Tongue (tissue), 2 donors: Measurements from ENCODE around the gene OPA1. TPM values are rescaled to one million over a fixed set of nuclear protein-coding genes. Genes with fewer than 3 reads are reported as not detected.
A peak's percentile ranks its signal among the peaks of the same experiment; 100 is the strongest.

ENCODE experiments used
- DNase-seq: peaks from one replicate; pipeline ENCODE4 v3.0.0-alpha.2; 2015
- total RNA-seq: library from RNA; depleted of rRNA; stranded (reverse); fragments of >200 nt; gene quantifications from one replicate; pipeline ENCODE4 v1.2.3, GENCODE V29; 2014

Gene OPA1, protein sequence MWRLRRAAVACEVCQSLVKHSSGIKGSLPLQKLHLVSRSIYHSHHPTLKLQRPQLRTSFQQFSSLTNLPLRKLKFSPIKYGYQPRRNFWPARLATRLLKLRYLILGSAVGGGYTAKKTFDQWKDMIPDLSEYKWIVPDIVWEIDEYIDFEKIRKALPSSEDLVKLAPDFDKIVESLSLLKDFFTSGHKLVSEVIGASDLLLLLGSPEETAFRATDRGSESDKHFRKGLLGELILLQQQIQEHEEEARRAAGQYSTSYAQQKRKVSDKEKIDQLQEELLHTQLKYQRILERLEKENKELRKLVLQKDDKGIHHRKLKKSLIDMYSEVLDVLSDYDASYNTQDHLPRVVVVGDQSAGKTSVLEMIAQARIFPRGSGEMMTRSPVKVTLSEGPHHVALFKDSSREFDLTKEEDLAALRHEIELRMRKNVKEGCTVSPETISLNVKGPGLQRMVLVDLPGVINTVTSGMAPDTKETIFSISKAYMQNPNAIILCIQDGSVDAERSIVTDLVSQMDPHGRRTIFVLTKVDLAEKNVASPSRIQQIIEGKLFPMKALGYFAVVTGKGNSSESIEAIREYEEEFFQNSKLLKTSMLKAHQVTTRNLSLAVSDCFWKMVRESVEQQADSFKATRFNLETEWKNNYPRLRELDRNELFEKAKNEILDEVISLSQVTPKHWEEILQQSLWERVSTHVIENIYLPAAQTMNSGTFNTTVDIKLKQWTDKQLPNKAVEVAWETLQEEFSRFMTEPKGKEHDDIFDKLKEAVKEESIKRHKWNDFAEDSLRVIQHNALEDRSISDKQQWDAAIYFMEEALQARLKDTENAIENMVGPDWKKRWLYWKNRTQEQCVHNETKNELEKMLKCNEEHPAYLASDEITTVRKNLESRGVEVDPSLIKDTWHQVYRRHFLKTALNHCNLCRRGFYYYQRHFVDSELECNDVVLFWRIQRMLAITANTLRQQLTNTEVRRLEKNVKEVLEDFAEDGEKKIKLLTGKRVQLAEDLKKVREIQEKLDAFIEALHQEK
- 85.6 TPM for total RNA-seq

DNA sequence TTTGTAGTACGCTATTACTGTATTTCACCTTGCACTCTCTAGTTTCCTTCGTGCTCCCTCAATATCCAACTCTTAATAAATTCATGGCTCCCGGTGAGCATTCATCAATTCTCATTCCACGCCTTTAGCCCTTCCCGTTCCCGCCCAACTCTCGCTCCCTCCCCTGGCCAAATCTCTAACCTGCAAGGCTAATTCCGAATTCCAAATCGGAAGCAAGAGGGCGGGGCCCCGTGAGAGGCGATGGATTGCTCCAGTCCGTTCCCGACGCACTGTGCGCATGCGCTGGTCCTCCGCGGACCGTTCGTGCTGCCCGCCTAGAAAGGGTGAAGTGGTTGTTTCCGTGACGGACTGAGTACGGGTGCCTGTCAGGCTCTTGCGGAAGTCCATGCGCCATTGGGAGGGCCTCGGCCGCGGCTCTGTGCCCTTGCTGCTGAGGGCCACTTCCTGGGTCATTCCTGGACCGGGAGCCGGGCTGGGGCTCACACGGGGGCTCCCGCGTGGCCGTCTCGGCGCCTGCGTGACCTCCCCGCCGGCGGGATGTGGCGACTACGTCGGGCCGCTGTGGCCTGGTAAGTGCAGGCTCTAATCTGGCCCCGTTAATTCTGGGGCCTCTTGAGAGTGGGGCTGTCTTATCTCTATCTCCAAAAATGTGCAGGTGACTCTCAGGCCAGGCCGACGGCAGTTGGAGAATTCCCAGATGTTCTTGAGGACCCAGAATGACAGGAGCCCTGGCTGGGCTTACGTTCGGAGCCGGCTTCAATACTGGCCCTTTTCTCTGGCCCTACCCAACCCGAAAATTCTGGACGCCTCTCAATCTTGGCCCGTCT, at the start of gene OPA1:
Gene OPA1, plus strand, starts transcription at position 368 of the 827 bp plus-strand sequence. Its CDS starts 170 bp downstream, at position 538.
- peak; percentile 100 for DNase-seq

DNA sequence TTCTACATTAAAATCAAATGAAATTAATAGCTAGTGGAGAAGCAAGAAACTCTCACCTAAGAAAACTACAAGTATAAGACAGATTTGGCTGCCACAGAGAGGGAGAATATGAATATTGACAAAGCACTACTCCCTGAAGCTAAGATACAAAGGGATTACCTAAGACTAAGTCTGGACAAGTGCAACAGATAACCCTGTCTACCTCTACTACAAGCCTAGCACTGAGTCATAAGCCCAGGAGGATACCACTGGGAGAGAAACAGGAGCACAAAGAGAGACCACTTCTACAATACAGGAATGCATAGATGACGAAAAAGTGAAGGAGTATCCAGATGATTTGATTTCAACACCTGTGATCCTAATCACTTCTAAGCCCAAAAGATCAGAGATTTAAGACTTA, 48.7 kb upstream of the OPA1 start:
- DNase-seq: no peak

DNA sequence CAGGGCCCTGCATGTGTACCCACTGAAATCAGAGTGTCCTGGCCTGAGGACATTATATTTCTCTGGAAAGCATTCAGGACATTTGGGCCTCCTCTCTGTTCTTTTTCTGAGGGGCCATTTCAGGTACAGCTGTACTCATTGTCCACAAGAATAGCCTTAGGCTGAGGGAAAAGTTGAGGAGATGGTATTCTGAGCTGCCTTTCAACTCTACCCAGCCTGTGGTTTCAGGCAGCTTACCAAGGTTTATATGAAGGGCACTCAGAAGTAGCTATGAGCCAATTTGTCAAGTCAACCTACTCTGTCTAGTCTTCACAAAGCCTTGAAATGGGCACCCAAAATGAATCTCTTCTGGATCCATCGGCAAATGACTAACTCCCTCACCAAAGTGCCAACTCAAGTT, 47.7 kb upstream of the OPA1 start:
- DNase-seq: no peak

DNA sequence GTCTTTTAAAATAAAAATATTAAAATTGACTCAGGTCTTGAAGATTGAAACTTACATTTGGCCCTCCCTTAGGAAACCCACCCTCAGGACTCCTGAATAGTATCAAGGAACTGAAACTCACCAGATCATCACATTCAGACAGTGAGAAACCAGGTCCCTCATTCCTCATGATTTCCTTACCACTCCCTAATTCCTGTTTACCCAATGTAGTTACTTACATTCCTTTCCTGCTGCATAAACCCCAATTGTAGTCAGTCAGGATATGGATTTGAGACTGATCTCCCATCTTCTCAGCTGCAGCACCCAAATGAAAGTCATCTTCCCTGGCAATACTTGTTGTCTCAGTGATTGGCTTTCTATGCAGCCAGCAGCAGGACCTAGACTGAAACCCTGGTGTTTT, 46.9 kb upstream of the OPA1 start:
- DNase-seq: no peak

DNA sequence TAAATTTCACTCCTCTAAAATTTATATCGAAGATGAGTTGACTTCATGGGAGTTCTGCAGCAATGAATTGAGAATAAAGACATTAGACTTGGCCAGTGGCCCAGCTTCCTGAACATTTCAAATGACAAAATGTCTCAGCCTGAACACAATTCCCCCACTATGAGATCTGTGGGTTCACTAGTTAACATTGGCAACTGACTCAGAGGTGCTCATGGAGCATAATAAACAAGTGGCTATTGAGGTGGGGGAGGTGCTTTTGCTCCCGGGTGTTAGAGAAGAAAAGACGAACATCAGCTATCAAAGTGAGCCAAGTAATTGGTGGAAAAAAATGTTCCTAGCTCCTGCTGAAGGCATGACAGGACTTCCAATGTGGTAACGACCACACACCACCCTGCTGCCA, 44.6 kb upstream of the OPA1 start:
- DNase-seq: no peak

DNA sequence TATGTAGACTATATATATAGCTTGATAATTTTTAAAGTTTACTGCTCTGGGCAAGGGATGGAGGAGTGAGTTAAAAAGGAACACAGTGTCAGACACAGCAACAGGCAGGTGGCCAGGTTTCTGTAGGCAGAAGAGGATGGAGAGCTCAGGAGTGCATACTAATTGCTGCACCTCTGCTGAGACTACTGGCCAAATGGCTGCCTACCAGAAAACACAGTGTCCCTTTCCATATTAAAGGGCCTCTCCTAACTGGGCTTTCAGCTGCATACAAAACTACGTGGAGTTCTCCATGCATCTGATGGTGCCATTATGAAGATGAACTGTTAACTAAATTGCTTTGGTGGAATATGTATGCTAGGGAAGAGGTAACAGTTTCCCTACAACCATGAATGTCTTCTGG, 40.1 kb upstream of the OPA1 start:
- no peak for DNase-seq

DNA sequence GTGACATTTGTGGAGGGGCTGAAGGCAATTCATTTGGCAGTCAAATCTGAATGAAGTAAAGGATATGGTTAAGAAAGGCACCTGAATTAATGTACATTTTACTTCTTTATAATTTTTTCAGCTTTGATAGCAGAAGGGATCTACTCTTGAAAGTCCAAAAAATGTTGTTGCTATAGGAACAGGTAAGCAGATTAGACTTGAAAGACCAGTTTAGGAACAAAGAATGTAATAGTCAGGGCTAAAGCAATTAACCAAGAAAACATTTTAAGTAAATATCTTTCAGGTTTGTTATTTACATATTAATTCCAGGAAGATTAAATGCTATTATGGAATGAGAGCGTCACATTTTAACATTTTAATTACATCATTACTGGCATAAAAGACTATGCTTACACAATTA, 39.4 kb upstream of the OPA1 start:
- DNase-seq: no peak

DNA sequence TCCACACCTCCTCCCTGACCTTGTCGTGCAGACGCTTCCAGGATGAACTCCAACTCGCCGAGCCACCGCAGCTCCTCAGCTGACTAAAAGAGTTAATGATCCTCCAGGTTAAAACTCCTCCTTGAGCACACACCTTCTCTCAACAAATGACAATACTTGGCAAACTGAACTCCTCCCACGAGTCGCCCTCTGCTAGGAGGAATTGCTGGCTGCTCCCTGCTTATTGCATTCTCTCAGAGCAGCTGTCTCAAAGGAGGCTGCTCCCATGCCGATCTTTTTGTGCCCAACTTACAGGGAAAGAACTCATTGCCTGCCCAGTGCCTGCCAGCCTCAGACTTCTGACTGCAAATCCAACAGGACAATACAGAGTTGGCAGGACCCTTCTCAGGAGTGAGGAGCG, 38.2 kb upstream of the OPA1 start, which contains the start of gene ATP13A4:
Gene ATP13A4, minus strand, starts transcription at position 85 of the 400 bp plus-strand sequence. CDS start 96 bp downstream, outside the sequence.
- DNase-seq: peak; percentile 44

DNA sequence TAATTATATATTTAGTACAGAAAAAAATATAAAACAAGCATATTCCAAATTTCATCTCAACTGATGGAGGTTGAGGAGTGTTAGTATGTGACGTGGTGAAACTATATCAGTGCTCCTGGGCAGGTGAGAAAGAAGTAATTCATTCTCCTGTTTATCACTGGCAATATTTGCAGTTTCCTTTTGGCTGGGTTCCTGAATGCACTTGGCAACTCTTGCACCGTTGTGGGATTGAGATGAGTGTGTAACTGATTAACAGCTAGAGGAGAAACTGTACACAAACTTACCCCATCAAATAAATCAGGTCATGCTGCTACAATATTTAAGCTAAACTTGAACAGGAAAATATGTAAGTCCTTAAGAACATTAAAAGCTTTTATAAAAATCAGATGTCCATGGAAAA, 36.2 kb upstream of the OPA1 start:
- DNase-seq: no peak

DNA sequence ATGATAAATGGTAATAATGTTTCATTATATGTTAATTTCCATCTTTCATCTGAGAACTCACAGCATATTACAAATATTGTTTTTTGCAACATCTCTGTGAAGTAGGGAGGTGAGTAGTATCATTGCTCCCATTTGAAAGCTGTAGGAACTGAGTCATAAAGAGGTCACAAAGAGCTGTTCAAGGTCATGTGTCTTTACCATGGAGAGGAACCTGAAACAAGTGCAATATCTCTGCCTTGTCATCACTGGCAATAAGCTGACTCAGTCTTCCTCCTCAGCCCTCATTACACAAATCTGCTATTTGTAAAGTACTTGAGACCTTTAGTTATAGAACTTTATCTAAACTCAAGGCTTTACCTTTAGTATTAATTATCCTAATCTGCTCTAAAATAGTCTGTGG, 33.9 kb upstream of the OPA1 start:
- DNase-seq: no peak

DNA sequence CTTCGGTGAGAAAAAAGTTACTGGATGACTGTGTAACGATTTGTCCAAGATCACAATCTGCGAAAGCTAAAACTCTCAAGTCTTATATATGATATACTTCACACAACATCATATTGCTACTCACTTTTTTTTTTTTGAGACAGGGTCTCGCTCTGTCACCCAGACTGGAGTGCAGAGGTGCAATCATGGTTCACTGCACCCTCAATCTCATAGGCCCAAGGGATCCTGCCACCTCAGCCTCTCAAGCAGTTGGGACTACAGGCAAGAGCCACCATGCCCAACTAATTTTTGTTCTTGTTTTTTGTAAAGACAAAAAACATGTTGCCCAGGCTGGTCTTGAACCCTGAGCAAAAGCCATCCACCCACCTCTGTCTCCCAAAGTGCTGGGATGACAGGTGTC, 32.9 kb upstream of the OPA1 start:
- no peak for DNase-seq

DNA sequence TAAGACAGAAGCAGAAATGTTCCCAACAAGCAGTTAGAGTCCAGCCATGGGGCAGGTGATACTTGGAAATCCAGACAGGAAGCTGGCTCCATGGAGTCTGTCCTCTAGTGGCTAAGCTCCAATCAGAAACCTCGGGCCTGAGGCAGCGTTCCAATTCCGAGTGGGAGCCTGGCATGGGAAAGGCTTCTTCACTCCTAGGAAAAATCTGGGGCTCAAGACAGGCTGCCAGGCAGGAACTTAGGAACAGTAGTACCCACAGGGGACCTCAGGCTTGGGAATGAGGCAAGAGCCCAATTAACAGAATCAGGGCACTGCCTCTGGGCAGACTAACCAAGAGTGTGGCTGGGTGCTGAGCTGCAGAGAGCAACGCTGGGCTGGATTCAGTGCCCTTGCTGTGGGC, 32.1 kb upstream of the OPA1 start:
- DNase-seq: peak; percentile 29

DNA sequence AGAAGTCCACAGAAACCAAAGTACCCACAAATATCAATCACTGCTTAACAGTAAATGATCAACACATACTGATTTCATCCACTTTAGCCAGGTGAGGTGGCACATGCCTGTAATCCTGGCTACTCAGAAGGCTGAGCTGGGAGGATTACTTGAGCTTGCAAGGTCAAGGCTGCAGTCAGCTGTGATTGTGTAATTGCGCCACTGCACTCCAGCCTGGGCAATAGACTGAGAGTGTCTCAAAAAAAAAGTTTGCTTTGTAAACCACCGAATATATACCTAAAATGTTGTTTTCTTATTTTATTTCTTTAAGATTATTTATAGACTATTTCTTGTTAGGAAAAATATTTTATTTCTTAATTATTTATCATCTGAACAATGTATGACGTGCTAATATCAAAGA, 29.6 kb upstream of the OPA1 start:
- no peak for DNase-seq

DNA sequence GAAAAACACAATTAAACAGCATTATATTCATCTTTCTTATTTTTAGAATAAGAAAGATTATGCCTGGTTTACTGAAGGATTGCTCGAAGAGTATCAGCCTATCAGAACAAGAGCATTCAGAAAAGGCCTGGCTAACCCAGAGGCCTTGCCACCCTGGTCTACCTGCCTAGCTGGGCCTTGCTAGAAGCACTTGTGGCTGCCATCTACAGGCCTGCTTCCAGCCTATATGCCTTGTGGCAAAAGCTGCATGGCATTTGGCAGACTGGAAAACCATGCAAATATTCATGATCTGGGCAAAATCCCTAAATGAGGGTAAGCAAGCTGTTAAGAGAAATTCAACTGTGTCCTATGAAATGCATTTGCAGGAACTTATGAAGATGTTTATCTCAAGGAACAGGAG, 29.0 kb upstream of the OPA1 start:
- DNase-seq: no peak

DNA sequence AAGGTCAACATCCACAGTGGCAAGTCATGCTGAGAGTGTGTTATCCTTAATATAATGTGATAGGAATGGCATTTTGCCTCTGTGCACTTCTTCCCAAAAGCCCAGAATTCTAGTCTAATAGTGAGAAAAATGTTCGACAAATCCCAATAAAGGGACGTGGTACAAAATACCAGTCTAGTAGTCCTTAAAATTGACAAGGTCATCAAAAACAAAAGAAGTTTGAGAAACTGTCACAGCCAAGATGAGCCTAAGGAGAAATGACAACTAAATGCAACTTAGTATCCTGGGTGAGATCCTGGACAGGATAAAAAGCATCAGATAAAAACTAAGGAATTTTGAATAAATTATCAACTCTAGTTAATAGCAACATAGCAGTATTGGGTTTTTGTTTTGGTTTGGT, 23.9 kb upstream of the OPA1 start:
- DNase-seq: no peak

DNA sequence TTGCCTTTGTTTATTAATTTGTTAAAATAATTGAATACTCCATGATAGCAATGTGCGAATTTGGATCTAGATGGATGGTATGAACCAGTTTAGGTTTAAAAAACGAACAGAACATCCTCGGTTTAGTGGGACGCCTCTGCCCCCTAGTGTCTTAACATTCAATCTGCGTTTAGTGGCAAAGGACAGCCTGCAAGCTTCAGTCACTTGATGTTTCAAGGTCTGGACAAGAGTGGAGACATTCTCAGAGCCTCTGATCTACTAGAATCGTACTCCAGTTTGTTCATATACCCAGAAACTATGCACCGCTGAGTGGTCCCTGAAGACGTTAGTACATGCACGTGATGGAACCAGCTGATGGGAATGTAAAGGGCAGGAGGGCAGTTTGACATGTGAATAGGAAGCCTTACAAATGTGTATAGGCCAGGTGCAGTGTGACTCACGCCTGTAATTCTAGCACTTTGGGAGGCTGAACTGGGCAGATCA, 20.5 kb upstream of the OPA1 start:
- peak; percentile 86 for DNase-seq

DNA sequence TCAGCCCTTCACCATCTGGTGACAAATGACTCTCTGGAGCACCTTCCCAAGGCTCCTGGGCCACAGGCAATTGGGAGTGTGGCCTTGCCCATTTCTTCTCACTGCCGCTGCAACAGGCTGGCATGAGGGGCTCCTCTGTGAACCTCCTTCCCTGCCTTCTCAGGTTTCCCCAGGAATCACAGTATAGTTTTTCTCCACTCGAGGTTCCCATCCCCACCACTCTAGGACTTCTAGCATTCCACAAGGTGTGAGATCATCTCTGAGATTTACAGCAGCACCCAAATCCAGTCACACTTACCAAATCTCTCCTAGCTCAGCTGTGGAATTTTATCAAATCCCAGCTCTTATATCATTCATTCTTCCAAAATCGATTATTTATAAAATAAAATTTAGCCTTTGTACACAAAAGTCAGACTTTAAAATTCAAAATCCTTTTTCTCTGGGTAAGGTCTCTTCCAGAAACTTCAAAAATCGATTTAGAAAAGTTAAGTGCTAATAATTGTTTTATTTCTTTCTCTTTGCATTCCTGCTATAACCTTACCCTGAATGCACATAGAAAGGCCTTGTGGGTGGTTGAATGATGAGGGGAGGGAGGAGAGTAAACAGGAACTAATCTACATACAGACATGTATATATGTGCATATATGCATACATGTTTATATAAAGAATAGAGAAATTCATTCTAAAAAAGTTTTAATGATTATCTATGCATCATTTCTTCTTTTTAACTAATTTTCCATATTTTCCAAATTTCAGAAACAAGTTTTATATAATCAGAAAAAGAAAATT, 19.4 kb upstream of the OPA1 start:
- no peak for DNase-seq

DNA sequence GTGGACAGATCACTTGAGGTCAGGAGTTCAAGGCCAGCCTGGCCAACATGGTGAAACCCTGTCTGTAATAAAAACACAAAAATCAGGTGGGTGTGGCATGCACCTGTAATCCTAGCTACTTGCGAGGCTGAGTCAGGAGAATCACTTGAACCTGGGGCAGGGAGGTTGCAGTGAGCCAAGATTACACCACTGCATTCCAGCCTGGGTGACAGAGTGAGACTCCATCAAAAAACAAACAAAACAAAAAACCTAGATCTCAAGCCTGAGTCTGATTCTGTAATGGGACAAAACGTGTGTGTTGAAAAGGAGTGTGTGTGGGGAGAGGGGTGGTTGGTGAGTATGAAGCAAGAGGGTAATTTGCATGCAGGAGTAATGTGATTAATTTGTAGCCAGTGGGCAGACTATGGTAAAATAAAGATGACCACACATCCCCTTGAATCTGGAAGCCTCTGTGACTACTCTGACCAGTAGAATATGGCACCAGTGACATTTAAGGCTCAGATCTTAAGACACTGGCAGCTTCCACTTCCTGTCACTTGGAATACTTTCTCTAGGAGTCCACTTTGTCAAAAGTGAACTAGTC, 18.4 kb upstream of the OPA1 start:
- no peak for DNase-seq

DNA sequence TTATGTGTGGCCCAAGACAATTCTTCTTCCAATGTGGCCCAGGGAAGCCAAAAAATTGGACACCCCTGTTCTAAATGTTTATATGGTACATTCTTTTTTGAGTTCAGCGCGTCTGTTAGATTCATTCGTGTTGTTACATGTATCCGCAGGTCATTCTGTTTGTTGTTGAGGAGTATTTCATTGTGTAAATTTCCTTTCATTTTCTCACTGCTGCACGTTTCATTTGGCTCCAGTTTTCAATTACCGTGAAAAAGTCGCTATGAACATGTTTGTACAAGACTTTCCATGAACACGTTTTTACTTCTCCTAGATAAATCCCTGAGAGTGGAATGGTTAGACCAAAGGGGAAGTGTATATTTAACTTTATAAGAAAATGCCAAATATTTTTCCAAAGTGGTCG, 7.5 kb upstream of the OPA1 start:
- DNase-seq: peak; percentile 28

DNA sequence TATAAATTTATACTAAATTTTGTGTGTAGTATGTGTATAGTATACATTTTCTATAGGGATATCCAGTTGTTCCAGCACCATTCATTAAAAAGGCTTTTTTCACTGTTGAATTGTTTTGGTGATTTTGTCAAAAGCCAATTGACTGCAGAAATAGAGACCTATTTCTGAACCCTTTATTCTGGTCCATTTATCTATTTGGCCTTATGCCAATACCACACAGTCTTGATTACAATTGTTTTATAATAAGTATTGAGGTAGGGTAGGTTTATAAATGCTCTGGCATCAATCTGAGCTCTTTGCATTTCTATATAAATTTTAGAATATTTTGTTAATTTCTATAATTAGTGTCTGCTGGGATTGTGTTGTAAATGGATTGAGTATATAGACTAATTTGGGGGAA, 6.5 kb upstream of the OPA1 start:
- no peak for DNase-seq

DNA sequence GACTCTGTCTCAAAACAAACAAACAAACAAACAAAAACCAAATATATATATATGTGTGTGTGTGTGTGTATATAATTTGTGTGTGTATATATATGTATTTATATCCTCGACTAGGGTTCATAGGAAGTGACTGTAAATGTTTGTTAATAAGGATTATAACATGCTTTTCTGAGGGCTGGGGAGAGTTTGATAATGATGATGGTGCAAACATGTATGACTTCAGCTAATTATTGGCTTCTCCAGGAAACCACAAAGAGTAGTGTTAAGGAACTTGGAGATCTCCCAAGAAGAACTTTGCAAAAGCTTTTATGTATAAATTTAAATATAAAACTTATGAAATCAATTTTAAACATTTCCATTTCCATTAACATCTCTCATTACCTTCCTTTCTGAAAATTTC, 3.9 kb upstream of the OPA1 start:
- DNase-seq: no peak
